Glutamatergic neuron (in vitro differentiated cells): Measurements from ENCODE around the gene CORO2A. TPM values are rescaled to one million over a fixed set of nuclear protein-coding genes. Genes with fewer than 3 reads are reported as not detected.
A peak's percentile ranks its signal among the peaks of the same experiment; 100 is the strongest.
"Not testable (repeated sequence)": the region's sequence is repeated elsewhere in the genome, so short reads cannot be mapped to it uniquely, and the experiment has no call there.

ENCODE experiments used
- DNase-seq: peaks from one replicate; pipeline ENCODE4 v3.0.0; 2022
- H3K27ac Mint-ChIP-seq: one replicate; pipeline ENCODE4 v1.8.0; 2020; ENCODE audit warnings: mild to moderate bottlenecking, mixed read lengths, inconsistent platforms; ENCODE audit not compliant: unreplicated experiment
- H3K27me3 Mint-ChIP-seq: one replicate; pipeline ENCODE4 v1.8.0; 2020; ENCODE audit warnings: mild to moderate bottlenecking, moderate library complexity, mixed read lengths, inconsistent platforms; ENCODE audit not compliant: unreplicated experiment
- H3K36me3 Mint-ChIP-seq: one replicate; pipeline ENCODE4 v1.8.0; 2020; ENCODE audit warnings: mild to moderate bottlenecking, mixed read lengths, inconsistent platforms; ENCODE audit not compliant: unreplicated experiment
- H3K4me1 Mint-ChIP-seq: one replicate; pipeline ENCODE4 v1.8.0; 2020; ENCODE audit warnings: mild to moderate bottlenecking, low read depth, mixed read lengths, inconsistent platforms; ENCODE audit not compliant: unreplicated experiment
- H3K4me3 Mint-ChIP-seq: one replicate; pipeline ENCODE4 v1.8.0; 2020; ENCODE audit warnings: mild to moderate bottlenecking, mixed read lengths, inconsistent platforms; ENCODE audit not compliant: unreplicated experiment
- H3K9me3 Mint-ChIP-seq: one replicate; pipeline ENCODE4 v1.8.0; 2020; ENCODE audit warnings: mild to moderate bottlenecking, moderate library complexity, mixed read lengths, inconsistent platforms; ENCODE audit not compliant: unreplicated experiment
- total RNA-seq: library from RNA; stranded (reverse); fragmentation: NEBNext Ultra II Directional; extraction: Animal tissue kit (Norgen Biotek cat#: 25700); gene quantifications from one replicate; pipeline ENCODE4 v1.2.1, GENCODE V29; 2021; ENCODE audit not compliant: unreplicated experiment
- TF ChIP-seq, protein P1 (sequence below): fragments of 200-600 bp; sonication (generic); IDR thresholded peaks from one replicate; pipeline ENCODE4 v1.5.0; 2021; ENCODE audit not compliant: partially characterized antibody, unreplicated experiment

Gene CORO2A
- total RNA-seq, 1 donor from 2014 or later: 23.9 TPM

DNA sequence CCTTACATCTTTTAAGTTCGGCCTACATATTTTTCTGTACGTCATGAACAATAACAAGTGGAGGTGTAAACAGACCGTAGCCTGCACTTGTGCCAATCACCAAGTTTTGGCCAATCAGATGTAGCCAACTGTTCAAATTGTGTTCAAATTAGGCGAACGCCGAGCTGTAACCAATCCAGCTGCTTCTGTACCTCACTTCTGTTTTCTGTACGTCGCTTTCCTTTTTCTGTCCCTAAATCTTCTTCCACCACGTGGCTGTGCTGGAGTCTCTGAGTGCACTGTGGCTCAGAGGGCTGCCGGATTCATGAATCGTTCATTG, 99.9 kb downstream of the CORO2A start:
- Mint-ChIP-seq H3K36me3 (peaks cover 4% of the 10 kb centered on the region), H3K9me3 (peaks cover 3% of the 10 kb centered on the region), H3K4me3 (no peak overlapping the region), H3K4me1 (no peaks in the 10 kb centered on the region), H3K27me3 (peaks cover 8% of the 10 kb centered on the region), H3K27ac (no peak overlapping the region)
- DNase-seq: no peak
- TF ChIP-seq, protein P1, sequence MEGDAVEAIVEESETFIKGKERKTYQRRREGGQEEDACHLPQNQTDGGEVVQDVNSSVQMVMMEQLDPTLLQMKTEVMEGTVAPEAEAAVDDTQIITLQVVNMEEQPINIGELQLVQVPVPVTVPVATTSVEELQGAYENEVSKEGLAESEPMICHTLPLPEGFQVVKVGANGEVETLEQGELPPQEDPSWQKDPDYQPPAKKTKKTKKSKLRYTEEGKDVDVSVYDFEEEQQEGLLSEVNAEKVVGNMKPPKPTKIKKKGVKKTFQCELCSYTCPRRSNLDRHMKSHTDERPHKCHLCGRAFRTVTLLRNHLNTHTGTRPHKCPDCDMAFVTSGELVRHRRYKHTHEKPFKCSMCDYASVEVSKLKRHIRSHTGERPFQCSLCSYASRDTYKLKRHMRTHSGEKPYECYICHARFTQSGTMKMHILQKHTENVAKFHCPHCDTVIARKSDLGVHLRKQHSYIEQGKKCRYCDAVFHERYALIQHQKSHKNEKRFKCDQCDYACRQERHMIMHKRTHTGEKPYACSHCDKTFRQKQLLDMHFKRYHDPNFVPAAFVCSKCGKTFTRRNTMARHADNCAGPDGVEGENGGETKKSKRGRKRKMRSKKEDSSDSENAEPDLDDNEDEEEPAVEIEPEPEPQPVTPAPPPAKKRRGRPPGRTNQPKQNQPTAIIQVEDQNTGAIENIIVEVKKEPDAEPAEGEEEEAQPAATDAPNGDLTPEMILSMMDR: no peak

GRCh38 chr9:98091735-98092612, 100.5 kb downstream of the CORO2A start:
- Mint-ChIP-seq H3K4me3 (no peak overlapping the region), H3K27me3 (peaks cover 9% of the 10 kb centered on the region), H3K4me1 (no peaks in the 10 kb centered on the region), H3K9me3 (peaks cover 5% of the 10 kb centered on the region), H3K27ac (no peak overlapping the region), H3K36me3 (peaks cover 4% of the 10 kb centered on the region)
- TF ChIP-seq, protein P1: no peak
- no peak for DNase-seq

DNA sequence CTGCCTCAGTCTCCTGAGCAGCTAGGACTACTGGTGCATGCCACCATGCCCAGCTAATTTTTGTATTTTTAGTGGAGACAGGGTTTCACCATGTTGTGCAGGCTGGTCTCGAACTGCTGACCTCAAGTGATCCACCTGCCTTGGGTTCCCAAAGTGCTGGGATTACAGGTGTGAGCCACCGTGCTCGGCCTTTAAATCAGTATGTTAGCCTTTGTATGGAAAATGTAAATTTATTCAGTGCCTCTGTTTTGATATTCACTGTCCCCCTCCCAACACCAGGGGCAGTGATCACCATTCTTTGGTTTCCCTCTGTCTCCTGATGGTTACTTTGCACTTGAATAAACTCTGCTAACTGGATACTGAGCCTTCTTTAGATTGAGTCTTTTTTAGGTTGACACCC, 101.8 kb downstream of the CORO2A start:
- not testable (repeated sequence) for H3K4me1 Mint-ChIP-seq, DNase-seq, H3K27ac Mint-ChIP-seq, H3K36me3 Mint-ChIP-seq, H3K4me3 Mint-ChIP-seq, H3K9me3 Mint-ChIP-seq
- peaks cover 14% of the 10 kb centered on the region for H3K27me3 Mint-ChIP-seq

DNA sequence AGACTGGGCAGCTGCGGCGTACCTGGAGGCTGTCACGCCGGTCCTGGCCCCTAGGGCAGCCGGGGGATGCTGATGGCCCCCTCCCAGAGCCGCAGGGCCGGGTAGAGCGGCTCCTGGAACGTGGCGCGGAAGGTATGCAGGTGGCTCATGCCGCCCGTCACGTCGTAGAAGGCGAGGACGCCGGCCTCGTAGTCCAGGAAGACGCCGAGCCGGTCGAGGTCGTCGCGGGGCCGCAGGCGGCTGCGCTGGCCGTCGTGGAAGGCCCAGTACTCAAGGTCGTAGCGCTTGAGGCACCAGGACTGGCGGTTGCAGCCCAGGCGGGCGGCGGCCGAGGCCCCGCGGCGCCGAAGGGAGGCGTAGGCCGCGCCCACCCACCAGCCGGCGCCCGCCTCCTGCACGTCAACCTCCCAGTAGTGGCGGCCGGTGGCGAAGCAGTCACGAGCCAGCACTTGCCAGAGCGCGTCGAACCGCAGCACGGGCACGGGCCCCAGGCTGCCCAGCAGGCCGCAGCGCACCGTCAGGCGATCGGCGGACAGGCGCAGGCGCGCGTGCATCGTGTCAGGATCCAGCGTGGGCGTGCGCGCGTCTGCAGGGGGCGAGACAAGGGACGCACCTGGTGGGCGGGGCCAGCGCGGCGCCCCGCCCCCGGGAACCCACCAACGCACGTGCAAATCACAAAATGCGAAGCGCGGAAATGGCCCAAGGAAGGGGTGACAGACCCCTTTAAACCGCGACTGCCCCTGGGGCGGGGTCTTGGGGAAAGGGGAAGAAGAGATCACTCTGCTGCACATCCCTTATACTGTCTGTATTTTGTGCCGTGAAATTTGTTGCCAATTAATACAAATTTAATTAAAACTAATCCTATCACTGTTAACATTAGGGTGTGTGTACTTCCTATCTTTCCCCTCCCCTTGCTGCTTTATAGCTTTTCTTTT, 104.8 kb downstream of the CORO2A start:
- DNase-seq: peak; percentile 77
- TF ChIP-seq, protein P1: peak; percentile 35
- Mint-ChIP-seq H3K9me3 (peaks cover 7% of the 10 kb centered on the region), H3K36me3 (peaks cover 4% of the 10 kb centered on the region), H3K4me3 (peak overlapping the region; percentile 23), H3K27me3 (peaks cover 11% of the 10 kb centered on the region), H3K4me1 (peaks cover 2% of the 10 kb centered on the region), H3K27ac (no peak overlapping the region)

DNA sequence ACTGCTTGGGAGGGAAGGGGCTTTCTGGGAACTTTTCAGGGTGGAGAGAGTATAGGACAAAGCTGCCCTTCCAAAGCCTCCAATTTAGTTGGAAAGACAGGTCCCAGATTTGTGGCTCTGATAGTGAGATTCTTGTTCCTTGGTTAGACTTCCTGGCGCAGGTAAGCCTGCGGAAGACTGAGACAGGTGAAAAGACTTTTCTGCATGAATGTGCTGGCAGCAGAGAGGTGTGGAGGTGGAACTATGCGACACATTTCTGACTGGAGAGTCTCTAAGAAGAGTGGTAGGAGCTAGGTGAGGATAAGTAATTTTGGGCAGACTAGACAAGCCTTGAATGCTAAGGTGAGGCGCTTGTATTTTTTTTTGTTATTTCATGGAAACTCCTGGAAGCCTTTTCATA, 106.0 kb downstream of the CORO2A start:
- Mint-ChIP-seq H3K27ac (no peak overlapping the region), H3K27me3 (peaks cover 11% of the 10 kb centered on the region)

More for the DNA sequence above, 106.0 kb downstream of the CORO2A start:
- TF ChIP-seq, protein P1: no peak
- Mint-ChIP-seq H3K4me3 (peak overlapping the region; percentile 45), H3K9me3 (peaks cover 7% of the 10 kb centered on the region), H3K36me3 (peaks cover 4% of the 10 kb centered on the region), H3K4me1 (peaks cover 2% of the 10 kb centered on the region)
- no peak for DNase-seq
